ENCODE measurements around the gene POU2F1.
"Not testable (repeated sequence)": the region's sequence is repeated elsewhere in the genome, so short reads cannot be mapped to it uniquely, and the experiment has no call there.

POU2F1 gene

DNA sequence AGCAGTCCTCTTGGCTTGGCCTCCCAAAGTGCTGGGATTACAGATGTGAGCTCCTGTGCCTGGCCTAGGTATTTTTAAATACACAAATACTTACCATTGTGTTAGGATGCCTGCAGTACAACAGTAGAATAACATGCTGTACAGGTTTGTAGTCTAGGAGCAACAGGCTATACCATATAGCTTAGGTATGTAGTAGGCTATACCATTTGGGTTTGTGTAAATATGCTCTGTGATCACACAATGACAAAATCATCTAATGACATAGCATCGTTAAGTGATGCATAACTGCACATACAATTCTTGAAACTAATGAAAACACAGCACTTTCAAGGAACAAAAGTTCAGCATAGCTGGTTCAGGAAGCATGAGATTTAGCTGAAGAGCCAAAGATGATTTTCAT lies 12.7 kb downstream of the POU2F1 start:
- DNase-seq, result no peak

DNA sequence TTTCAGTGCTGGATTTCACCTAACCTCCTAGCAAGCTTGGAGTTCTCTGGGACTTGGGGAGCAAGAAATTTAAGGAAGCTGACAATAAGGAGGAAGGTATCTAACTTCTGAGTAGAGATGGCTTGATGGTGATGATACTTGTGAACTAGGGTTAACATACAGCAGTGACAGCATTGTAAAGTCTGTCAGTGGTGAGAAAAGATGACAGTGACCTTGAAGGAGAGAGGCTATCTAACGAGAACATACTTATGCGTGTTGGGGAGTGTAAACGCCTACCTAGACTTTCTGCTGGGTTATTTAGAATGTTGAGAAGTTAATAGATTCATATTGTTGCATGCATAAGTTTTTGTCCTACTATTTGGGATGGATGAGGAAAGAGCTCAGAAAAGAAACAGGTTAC lies 16.3 kb downstream of the POU2F1 start:
- no peak for DNase-seq

DNA sequence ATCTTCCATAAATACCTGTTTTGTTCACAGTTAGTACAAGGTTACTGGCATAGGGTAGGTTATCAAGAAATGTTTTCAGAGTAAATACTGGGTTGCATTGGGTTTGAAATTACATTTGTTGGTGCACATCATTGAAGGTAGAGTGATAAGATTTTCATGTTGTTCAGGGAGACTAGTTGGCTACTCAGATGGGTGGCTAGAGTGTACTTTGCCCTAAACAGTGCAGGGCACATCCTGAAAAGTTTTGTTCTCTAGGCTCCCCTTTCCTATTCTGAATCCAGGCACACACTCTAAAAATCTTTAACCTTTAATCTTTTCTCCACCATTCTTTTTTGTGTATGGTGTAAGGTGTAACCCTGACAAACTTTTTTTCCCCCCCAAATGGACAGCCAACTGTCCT lies 18.0 kb downstream of the POU2F1 start:
- DNase-seq, result no peak

DNA sequence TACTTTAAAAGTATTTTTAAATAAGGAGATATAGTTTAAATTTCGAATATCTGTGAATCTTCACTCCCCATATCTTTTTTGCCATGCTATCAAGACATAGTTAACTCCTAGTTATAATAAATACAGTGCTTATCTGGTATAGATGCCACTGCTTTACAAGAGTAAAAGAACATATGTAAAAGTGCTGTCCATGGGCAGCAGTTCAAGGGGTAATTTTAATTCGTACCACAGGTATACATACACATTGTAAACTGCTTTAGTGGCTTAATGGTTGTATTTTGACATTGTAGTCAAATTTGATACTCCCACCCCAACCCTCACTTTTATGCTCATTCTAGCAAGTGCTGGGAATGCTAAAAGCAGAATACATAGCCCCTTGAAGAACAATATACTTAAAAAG lies 18.6 kb downstream of the POU2F1 start:
- no peak for DNase-seq

DNA sequence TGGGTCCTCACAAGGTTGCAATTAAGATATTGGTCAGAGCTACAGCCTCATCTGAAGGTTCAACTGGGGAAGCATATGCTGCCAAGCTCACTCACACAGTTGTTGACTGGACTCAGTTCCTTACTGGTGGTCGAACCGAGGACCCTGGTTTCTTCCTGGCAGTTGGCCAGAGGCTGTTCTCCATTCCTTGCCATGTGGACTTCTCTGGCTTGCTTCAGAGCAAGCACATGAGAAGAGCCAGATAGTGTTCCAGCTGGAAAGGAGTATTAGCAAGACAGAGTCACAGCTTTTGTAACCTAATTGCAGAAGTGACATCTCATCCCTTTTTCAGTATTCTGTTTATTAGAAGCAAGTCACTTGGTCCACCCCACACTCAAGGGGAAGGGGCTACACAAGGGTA lies 23.6 kb downstream of the POU2F1 start:
- DNase-seq, result no peak

DNA sequence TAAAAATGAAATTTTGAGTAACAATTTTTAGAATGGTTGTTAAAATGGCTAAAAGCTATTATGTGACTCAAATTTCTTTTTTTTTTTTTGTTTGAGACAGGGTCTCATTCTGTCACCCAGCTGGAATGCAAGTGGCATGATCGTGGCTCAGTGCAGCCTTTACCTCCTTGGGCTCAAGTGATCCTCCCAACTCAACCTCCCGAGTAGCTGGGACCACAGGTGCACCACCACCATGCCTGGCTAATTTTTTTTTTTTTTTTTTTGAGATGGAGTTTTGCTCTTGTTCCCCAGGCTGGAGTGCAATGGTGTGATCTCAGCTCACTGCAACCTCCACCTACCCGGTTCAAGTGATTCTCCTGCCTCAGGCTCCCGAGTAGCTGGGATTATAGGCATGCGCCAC lies 24.5 kb downstream of the POU2F1 start:
- not testable (repeated sequence) for DNase-seq

DNA sequence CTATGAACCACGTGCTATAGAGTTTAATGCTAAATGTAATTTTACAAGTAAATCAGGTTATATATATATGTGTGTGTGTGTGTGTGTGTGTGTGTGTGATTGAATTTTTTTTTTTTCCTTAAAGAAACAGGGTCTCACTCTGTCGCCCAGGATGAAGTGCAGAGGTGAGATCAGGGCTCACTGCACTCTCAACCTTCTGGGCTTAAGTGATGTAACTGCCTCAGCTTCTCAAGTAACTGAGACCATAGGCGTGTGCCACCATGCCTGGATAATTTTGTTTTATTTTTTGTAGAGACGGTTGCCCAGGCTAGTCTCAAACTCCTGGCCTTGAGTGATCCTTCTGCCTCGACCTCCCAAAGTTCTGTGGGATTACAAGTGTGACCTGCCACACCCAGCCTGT lies 26.3 kb downstream of the POU2F1 start:
- no peak for DNase-seq

DNA sequence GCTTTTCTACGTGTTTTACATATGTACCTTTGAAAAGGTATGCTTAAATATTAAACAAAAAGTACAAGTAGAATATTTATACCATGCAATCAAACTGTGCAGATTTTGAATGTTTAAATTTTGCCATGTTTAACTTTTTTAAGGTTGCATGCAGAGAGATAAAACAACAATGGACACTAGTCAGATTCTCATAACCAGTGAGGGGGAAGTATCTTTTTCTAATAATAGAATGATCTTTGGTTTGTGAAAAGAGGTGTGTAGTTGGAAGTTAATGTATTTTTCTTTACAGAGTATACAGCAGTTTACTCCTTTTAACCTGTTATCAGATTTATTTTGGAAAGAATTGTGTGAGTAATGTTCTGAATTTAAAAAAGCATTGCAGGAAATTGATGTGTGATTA lies 27.1 kb downstream of the POU2F1 start:
- no peak for DNase-seq

DNA sequence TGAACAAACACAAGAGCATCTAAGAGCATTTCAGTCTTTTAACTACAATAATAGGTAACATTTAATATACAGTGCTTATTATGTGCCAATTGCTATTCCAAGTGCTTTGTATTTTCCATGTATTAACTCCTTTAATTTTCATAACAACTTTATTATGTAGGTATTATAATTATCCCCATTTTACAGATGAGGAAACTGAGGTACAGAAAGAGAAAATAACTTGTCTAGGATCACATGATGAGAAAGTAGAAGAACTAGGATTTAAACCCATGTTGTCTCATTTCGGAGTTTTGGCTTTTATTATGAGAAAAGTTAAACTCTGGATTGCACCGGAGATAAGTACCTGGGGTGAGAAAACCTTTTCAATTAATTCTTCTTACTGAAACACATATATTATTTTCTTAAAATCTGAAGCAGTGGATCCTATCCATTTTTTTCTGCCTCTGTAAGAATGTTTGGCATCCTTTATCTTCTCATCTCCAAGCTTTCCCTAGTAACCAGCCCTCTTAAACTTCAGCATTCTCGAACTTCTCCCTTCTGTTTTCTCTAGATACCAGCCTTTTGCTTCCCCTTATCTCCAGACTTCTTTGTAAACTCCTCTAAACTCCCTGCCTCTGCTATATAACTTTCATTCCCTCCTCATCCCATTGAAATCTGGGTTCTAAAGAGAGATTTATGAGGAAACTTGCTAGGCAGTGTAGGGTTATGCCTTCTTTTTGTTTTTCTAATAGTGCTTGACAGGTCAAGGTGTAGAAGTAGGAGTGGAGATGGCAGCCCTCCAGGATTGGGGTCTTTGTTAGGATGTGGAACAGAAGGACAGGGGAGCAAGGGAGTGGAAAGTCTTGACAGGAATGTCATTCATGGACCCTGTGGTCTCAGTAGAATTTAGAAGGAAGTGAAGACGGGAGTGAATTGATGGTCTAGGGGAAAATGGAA lies 28.3 kb downstream of the POU2F1 start:
- no peak for DNase-seq

DNA sequence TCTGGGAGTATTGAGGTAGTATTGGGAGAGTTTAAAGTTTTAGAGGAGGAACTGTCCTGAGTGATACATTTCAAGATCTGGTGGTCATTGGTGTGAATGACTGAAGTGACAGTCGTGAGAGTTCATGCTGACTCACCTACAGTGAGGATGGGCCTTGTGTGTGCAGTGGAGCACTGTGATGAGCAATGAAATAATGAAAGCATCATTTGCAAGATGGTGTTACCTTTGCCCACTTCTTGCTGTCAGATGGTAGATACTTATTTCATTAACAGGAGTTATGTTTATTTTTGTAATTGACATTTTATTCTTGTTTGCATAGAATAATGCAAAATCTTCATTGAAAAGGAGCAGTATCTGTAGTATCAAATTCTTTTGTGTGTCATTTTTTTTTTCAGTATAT lies 29.0 kb downstream of the POU2F1 start:
- no peak for DNase-seq

DNA sequence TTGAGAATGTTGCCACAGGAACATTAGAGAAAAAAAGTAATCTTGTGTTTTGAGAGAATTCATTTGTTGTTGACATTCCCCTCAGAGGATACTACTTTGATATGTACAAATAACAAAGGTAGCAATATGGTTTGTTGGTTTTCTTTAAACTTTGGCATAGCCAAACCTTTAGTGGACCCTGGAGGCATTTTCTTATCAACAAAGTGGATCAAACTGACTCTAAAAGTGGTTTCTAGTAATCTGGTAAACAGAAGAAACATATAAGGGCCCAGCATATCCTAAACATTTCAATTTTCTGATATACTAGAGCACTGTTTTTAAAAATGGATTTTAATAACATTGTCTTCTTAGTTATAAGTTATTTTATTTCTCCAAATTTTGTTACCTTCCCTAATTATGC lies 29.8 kb downstream of the POU2F1 start:
- DNase-seq, result no peak

DNA sequence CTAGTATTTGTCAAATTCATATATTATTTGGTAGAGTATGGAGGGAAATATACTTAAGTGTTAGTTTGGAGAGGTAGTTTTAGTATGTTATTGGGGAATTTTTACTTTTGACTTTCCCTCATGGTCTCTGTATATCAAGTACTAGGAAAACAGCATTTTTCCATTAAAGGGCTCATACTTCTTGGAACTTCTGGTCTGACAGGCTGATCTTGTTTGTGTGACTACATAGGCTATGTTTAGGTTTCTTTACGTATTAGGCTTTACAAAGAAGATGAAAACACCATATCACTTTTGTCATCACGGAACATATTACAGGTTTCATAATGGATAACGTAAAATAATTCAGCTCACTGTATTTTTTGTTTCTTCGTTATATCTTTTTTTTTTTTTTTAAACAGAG lies 30.8 kb downstream of the POU2F1 start:
- no peak for DNase-seq

DNA sequence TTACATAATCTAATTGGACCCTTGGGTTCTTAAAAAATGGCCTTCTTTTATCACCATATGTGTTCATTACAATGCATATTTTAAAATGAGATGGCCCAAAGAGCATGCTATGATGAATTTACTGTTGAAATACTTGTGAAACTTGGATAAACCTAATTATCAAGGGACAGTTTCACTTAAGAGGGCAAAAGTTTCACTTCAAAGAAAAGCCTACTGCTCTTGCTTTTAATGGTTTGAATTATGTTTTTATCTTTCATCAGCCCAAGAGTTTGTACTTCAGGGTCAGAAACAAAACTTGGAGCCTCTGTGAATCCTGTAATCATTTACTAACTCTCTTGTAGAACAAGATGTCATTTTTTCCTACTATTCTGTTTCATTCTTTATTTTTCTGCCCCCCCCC lies 32.3 kb downstream of the POU2F1 start:
- no peak for DNase-seq

DNA sequence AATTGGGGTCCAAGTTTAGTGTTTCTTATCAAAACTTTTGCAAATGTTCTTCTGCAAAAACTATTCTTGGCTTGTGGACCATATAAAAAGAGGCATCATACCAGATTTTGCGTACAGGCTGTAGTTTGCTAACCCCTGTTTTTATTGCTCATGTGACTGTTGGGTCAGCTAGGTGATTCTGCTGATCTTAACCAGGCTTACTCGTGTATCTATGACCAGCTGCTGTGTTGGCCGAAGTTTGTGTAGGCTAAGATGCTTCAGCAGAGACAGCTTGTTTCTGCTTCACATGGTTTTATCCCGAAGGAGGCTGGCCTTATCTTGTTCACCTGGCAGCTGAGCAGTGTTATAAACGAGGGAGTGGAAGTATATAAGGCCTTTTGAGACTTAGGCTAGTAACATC lies 38.2 kb downstream of the POU2F1 start:
- no peak for DNase-seq

DNA sequence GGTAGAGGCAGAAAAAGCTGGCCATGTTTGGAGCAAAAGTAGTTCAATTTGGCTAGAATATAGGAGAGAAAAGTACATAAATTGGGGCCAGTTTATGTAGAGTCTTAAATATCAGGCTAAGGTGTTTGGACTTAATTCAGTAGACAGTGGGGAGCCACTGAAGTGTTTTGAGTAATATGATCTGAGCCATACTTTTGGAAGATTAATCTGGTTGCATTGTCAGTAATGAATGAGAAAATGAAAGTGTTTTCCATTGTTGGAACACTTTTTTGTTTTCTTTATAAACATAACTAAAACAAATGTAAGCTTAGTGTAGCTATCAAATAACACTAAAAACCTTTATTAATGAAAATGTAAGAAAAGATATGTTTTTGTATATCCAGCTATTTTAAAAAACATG lies 42.1 kb downstream of the POU2F1 start:
- DNase-seq, result no peak

DNA sequence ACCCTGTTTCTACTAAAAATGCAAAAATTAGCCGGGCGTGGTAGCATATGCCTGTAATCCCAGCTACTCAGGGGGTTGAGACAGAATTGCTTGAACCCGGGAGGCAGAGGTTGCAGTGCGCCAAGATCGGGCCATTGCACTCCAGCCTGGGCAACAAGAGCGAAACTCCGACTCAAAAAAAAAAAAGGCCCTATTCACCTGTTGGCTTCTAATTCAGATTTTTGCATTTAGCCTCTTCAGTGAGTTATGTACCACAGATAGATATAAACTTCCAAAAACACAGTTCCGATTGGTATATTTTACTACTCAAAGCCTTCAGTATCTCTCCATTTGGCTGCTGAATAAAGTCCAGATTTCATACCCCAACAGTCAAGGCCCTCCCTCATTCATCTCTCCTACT lies 42.7 kb downstream of the POU2F1 start:
- DNase-seq, result no peak

DNA sequence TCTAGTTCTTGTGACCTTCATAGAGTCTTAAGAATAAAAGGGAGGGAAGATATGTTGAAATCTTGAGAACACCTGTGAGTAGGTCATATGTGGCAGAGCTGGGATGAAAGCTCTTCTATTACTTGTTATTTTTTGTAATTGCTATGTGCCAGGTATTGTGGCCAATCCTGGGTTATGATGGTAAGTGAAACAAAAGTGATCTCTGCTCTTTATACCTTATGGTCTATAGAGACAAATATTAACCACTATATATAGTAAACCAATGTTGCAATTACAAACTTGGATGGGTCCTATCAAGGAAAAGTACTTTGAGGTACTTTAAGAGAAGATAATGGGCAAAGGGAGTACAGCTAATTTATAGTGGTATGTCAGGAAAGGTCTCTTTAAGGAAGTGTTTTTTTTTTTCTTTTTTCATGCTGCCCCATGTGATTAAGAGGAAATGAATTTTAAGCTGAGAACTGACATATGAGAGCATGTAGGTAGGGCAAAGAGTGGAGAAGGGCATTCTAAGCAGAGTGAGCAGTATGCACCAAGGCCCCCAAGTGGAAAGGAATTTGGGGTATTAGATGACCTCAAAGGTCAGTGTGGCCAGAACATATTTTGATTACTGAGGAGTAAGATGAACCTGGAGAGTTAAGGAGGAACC lies 43.3 kb downstream of the POU2F1 start:
- no peak for DNase-seq

DNA sequence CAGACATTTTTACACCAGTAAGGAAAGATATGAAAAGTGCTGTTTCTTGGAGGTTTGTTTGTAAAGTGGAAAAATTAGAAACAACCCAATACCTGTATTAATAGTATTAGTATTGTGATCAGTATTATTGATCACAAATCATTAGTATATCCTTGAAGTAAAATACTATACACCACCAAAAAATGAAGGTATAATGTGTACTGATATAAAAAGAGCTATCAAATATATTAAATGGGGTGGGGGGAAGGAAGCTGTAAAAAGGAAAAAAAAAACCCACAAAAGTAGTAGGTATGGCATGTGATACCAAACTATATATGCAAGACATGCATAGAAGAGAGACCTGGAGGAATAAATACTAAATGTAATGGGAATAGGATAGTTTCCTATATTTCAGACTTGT lies 46.3 kb downstream of the POU2F1 start:
- DNase-seq, result no peak

DNA sequence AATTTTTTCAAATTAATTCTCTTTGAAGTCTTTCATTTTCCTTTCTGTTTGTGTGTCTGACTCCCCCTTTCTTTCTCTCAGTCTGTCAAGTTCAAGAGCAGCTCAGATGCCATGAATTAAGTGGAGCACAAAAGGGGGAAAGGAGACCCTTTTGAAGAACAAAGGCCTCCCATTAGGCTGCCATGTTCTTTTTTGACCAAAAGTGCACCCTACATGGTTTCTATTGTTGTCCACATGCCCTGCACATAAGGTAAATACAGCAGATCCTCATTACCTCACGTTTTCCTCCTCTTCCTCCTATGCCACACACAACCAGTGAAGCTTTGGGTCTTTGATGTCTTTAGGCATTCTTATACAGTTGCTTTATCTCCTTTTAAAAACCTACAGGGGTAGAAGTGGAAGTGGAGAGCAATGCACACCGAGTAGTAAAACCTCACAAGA lies 47.7 kb downstream of the POU2F1 start:
- DNase-seq, result no peak

DNA sequence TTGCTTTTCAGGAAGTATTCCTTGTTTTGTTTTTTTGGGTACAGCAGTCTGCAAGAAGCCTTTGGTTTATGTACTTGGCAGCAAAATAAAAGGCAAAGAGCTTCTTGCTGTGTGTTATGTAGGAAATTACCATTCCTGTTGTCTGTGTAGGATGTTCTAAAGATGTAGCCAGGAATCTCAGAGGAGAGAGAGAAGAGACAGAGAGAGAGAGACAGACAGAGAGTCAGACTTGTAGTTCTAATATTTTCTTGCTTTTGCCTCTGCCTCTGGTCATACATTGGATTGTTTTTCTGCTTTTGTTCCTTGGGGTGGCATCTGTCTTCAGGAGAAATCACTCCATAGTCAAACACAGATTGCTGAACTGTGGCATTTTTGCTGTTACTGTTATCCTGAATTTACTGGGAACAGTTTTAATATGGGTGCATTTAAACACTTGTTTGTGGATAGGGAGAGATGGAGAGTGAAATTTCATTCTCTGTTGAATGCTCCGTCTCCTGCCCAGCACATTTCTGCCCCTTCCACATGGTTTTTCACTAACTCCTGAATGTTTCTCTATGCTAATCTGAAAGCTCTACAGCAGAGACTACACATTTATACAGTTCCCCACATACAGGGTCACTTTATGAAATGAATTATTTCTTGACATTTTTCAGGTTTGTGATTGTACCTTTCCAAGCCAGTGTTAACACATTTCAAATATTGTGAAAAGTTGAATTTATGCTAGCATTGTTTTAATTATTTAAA lies 49.8 kb downstream of the POU2F1 start:
- DNase-seq, result no peak

DNA sequence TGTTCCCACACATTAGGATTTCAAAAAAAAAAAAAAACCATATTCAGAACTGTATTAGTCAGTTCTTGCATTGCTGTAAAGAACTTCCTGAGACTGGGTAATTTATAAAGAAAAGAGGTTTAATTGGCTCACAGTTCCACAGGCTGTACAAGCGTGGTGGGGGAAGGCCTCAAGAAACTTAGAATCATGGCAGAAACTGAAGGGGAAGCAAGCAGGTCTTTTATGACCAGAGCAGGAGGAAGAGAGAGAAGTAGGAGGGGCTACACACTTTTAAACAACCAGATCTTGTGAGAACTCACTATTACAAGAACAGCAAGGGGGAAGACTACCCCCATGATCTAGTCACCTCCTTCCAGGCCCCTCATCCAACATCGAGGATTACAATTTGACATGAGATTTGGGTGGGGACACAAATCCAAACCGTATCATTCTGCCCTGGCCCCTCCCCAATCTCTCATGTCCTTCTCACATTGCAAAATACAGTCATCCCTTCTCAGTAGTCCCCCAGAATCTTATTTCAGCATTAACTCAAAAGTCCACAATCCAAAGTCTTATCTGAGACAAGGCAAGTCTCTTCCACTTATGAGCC lies 51.8 kb downstream of the POU2F1 start:
- DNase-seq, result no peak

DNA sequence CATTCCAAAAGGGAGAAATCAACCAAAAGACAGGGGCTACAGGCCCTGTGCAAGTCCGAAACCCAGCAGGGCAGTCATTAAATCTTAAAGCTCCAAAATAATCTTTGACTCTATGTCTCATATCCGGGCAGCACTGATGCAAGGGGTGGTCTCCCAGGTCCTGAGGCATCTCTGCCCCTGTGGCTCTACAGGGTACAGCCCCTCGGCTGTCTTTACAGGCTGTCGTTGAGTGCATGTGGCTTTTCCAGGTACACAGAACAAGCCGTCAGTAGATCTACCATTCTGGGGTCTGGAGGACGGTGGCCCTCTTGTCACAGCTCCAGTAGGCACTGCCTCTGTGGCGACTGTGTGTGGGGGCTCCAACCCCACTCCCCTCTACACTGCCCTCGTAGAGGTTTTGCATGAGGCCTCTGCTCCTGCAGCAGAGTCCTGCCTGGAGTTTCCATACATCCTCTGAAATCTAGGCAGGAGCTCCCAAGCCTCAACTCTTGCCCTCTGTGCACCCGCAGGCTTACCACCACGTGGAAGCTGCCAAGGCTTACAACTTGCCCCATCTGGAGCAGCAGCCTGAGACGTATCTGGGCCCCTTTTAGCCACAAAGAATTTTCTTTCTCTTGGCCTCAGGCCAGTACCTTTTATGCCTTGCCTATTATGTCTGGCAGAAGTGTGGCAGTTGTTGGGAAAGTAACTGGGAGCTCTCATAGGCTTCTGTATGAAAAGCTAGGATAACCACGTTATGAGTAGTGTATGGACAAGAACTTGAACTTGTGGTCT lies 52.5 kb downstream of the POU2F1 start:
- DNase-seq, result no peak

DNA sequence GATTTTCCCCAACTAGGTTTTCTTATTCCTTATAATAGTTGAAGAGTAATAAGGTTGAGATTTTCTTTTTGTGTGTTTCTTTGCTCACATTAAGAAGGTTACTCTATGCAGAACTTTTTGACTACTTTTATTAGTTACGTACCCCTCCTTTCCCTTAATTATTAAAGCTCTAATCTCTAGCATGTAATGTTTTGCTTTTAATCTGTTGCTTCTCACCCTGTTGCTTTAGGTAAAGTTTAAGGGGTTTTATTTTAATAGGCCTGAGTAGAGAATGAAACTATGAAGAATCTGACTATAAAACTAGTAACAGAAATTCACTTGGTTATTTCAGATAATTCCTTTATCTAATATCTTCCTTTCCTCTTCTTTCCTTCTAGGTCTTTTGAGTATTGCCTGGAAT lies 53.4 kb downstream of the POU2F1 start:
- DNase-seq, result no peak

All from NCI-H2081 treated with DMSO at 0.1 percent for 48 hours (cell line).